GM06990 (cell line): ENCODE data around the gene KRTAP10-10.
"Not testable (repeated sequence)": the region's sequence is repeated elsewhere in the genome, so short reads cannot be mapped to it uniquely, and the experiment has no call there.

ENCODE experiments used
- DNase-seq: peaks from one replicate; pipeline ENCODE4 v3.0.0-alpha.2; 2011; ENCODE audit not compliant: insufficient read length; ENCODE audit errors: extremely low read depth
- H3K27me3 ChIP-seq: replicated peaks from 2 replicates; pipeline ENCODE4 v1.6.0; 2011; ENCODE audit warnings: low read length; ENCODE audit not compliant: control insufficient read depth, insufficient read depth
- H3K36me3 ChIP-seq: 2 replicates; pipeline ENCODE4 v1.5.1; 2011; ENCODE audit warnings: low read length; ENCODE audit not compliant: control insufficient read depth, insufficient read depth
- H3K4me3 ChIP-seq: replicated peaks from 2 replicates; pipeline ENCODE4 v1.5.1; 2011; ENCODE audit warnings: low read depth, mild to moderate bottlenecking, control low read depth, low read length
- CTCF ChIP-seq: IDR thresholded peaks from 2 replicates; pipeline ENCODE4 v1.5.1; 2011; ENCODE audit warnings: low read length, control low read depth, mild to moderate bottlenecking, inconsistent platforms; ENCODE audit not compliant: insufficient read depth, poor library complexity, severe bottlenecking

KRTAP10-10 gene

GRCh38 chr21:44639331-44639655 lies 2.1 kb downstream of the KRTAP10-10 start:
- no peaks in the 10 kb centered on the region for H3K27me3 ChIP-seq
- no peak overlapping the region for H3K4me3 ChIP-seq
- H3K36me3 ChIP-seq: no peaks in the 10 kb centered on the region
- no peak for DNase-seq
- no peak for TF ChIP-seq CTCF

GRCh38 chr21:44640761-44641160 lies 3.6 kb downstream of the KRTAP10-10 start:
- no peak for DNase-seq
- no peak for TF ChIP-seq CTCF
- no peaks in the 10 kb centered on the region for H3K27me3 ChIP-seq

GRCh38 chr21:44643741-44644310 lies 6.7 kb downstream of the KRTAP10-10 start:
- DNase-seq: no peak
- no peak for TF ChIP-seq CTCF
- Histone ChIP-seq H3K36me3 (no peaks in the 10 kb centered on the region), H3K27me3 (no peaks in the 10 kb centered on the region), H3K4me3 (no peak overlapping the region)

More at GRCh38 chr21:44640761-44641160, 3.6 kb downstream of the KRTAP10-10 start:
- H3K36me3 ChIP-seq: no peaks in the 10 kb centered on the region
- H3K4me3 ChIP-seq: no peak overlapping the region

GRCh38 chr21:44644878-44645277 lies 7.7 kb downstream of the KRTAP10-10 start:
- no peak overlapping the region for H3K4me3 ChIP-seq
- no peaks in the 10 kb centered on the region for H3K27me3 ChIP-seq
- DNase-seq: no peak
- no peaks in the 10 kb centered on the region for H3K36me3 ChIP-seq
- no peak for TF ChIP-seq CTCF

- not testable (repeated sequence) for DNase-seq, H3K4me3 ChIP-seq, H3K36me3 ChIP-seq, H3K27me3 ChIP-seq
Measured at GRCh38 chr21:44646366-44647221, 9.4 kb downstream of the KRTAP10-10 start, which contains the start of gene KRTAP10-11. Gene KRTAP10-11 (plus strand): TSS chr21:44646414. CDS start chr21:44646459, 45 bp downstream.

- TF ChIP-seq CTCF: no peak
- H3K36me3 ChIP-seq: no peaks in the 10 kb centered on the region
- H3K27me3 ChIP-seq: no peaks in the 10 kb centered on the region
- DNase-seq: no peak
- no peak overlapping the region for H3K4me3 ChIP-seq
Measured at GRCh38 chr21:44647222-44647552, 10.0 kb downstream of the KRTAP10-10 start.
